SU-DHL-6 (cell line): Measurements from ENCODE around the gene IGFL4.

Source experiments
- CTCF ChIP-seq: fragments of 200-600 bp; sonication (generic); IDR thresholded peaks from one replicate; pipeline ENCODE4 v1.5.1; 2017; ENCODE audit warnings: antibody characterized with exemption, mild to moderate bottlenecking, low read length, moderate library complexity; ENCODE audit not compliant: insufficient read depth, poor library complexity, severe bottlenecking
- EZH2phosphoT487 ChIP-seq: fragments of 200-600 bp; sonication (generic), shearing (Covaris generic); conservative IDR thresholded peaks from 2 replicates; pipeline ENCODE4 v1.6.1; 2018; ENCODE audit warnings: mild to moderate bottlenecking, antibody characterized with exemption, low read length, moderate library complexity, mixed read lengths

DNA sequence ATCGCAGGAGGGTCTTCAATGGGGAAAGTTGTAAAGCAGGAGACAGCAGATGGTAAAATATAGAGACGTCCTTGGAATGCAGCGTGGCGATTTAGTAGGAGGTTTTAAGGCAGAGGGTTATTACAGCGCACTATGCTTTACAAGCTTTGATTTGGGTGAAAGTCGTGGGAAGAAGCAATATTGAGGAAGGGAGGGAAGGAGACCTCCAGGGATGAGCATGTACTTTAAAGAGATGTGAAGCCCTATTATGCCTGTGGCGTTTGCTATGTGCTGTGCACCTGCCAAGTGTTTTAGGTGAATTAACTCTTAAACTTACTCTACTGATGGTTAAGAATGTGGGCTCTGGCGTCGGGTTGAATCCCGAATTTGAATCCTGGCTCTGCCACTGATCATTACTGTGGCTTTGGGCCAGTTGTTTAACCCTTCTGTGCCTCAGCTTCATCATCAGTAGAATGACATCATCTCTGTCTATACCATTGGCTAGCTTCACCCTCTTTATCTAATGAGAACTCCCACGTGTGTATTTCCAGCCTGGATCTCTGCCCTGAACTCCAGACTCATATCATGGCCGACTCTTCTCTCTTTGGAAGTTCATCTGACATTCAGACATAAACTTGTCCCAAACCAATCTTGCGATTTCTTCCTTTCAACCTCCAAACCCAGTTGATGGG lies 45.0 kb downstream of the IGFL4 start:
- TF ChIP-seq CTCF, result no peak
- no peak for TF ChIP-seq EZH2phosphoT487
